Medulla oblongata (tissue), 1 donor: Measurements from ENCODE around the gene BZW1.
A peak's percentile ranks its signal among the peaks of the same experiment; 100 is the strongest.
"Not testable (repeated sequence)": the region's sequence is repeated elsewhere in the genome, so short reads cannot be mapped to it uniquely, and the experiment has no call there.

Source experiments
- DNase-seq: peaks from one replicate; pipeline ENCODE4 v3.0.0-alpha.2; 2015; ENCODE audit errors: extremely low spot score

BZW1 gene

GRCh38 chr2:200791905-200792304 is 19.8 kb upstream of the BZW1 start:
- DNase-seq = no peak

GRCh38 chr2:200794143-200794542 is 17.6 kb upstream of the BZW1 start:
- DNase-seq = no peak

DNA sequence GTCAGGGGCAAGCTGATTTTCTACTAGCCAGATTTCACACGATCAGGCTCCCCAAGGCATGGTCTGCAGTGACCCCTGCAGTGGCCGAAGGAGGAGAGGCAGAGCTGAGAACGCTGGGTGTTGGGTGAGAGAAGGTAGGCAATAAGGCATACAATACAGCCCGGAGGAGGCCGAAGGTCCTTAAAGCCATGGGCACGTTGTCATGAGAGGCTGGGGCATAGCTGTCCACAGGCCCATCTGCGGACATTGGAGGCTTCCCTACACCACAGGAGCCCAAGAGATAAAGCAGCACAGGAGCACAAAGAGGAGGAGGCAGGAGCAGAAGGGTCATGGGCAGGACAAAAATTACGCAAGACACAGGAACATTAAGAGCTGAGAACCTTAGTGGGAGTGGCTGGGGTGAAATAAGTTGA is 16.7 kb upstream of the BZW1 start:
- DNase-seq = no peak

DNA sequence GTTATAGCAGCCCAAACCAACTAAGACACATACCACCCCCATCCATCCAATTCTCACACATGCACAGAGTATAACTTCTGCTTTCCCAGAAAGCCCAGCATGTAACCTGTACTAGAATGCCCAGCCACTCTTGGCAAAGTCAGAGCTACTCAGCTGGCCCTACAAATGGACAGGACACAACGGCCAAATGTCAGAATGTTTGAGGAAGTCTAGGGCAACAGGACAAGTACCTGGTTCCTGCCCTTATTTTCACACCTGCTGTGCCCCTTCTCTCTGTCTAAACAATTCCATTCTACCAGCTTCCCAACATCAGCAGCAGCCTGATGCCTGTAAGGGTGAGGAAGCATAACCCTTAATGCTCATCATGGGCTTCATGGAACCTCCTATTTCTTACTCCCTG is 15.1 kb upstream of the BZW1 start:
- DNase-seq = no peak

- no peak for DNase-seq
Measured at GRCh38 chr2:200797242-200797770, 14.4 kb upstream of the BZW1 start.

GRCh38 chr2:200798514-200798913 is 13.2 kb upstream of the BZW1 start:
- no peak for DNase-seq

- no peak for DNase-seq
Measured at GRCh38 chr2:200800458-200800857, 11.3 kb upstream of the BZW1 start.

- not testable (repeated sequence) for DNase-seq
Measured at GRCh38 chr2:200801431-200801830, 10.3 kb upstream of the BZW1 start.

DNA sequence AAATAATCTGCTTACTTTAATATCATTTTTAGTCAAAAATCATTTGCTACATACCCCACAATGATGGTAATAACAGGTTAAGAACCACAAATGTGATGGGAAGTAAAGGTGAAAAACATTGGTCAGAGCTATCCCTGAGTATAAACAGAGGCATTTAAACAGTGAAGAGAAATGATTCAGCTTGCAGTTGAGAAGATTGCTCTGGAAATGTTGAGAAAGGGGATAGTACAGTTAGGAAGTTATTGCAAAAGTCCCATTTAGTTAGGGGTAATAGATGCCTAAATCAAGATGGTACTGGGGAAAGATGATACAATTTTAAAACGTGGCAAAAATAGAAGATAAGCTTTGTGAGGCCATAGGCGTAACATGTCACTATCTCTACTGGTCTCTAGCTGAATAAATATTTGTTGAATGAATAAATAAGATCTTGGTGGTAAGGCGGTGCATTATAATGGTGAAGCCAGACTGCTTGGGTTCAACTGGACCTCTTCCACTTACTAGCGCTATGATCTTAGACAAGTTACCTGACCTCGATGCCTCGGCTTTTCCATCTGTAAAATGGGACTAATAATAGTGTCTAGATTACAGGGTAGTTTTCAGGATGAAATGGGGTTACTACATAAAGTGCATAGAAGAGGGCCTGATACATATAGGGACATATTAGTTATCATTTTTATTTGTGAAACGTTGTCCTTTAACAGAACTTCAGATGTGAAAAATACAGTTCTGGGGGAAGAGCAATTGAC is 2.0 kb upstream of the BZW1 start:
- no peak for DNase-seq

DNA sequence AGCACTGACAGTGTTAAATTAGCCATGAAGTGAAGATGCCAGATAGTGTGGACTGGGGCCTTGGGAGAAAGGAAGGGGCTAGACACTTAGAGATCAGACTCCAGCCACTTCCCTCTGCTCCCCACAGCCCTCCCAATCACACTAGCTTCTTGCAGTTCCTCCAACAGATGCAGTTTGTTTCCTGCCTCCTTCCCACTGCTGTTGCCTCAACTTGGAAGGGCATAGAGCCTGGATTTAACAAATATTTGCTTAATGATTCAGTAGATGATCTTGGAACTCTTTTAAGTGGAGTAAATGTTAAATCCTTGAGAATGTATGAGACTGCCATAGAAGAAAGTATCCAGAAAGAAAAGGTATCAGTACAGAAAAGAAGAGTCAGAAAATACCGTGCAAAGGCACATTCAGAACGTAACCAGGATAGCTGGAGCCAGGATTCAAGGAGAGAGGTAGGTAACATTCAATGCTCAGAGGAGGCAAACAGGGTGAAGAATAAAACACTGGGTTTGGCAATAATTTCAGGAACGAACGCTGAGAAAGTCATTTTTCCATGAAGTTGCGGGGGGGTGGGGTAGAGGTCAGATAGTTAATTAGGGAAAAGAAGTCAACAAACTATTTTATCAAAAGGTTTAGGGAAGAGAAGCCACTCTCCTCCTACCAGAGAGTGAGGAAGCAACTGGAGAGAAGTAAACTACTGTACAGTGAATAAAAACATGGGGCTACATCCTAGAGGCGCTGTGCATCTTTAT is 1.3 kb upstream of the BZW1 start:
- peak; percentile 33 for DNase-seq

DNA sequence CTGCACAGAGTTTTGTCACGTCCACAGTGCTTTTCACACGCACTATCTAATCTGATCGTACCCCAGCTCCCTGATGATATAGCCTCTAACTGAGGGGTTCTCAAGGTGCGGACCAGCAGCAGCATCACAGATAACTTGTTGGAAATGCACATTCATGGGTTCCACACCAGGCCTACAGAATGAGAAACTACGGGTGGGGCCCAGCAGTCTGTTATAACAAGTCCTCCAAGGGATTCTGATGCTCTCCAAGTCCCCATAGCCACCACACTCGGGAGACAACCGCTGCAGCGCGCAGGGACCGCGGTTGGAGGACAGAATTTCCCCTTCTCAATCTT is 745 bp upstream of the BZW1 start:
- no peak for DNase-seq

DNA sequence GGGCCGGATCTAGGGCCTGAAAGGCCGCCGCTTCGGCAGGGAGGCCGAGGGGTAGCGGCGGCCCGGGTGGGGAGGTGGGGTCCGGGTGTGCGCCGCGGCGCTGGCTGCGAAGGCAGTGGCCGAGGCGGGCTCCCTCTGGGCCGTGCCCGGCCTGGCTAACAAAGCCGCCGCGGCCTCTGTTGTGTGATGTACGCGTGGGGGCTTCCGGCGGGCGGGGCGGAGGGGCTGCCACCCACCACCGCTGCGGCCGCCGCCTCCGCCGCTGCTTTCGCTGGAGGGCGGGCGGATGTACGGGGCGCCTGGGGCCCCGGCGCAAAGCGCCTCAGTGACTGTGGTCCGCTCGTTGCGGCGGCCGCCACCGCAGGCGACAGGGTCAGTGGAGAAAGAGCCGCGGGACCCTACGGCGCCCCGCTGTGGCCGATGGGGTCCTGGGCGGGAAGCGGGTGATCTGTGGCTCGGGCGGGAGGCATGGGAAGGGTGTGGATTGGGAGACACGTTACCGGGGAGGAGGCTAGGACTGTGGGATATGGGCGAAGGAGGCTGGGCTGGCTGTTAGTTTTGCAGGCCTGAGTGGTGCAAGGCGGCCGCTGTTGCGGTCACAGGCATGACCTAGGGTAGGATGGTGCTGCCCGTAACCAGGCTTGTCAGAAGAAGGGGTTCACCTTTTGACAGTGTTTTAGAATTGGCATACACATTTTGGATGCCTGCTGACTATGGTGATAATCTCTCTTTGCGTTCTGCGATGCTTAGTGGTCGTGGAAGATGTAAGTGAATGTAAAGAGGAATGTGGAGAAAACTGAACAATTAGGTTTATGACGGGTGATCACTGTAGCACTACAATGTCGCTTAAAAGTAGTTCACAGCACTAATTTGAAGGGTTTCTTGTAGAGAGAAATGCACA is 662 bp downstream of the BZW1 start:
- DNase-seq = peak; percentile 63

GRCh38 chr2:200814276-200814815 is 2.6 kb downstream of the BZW1 start:
- DNase-seq = no peak

DNA sequence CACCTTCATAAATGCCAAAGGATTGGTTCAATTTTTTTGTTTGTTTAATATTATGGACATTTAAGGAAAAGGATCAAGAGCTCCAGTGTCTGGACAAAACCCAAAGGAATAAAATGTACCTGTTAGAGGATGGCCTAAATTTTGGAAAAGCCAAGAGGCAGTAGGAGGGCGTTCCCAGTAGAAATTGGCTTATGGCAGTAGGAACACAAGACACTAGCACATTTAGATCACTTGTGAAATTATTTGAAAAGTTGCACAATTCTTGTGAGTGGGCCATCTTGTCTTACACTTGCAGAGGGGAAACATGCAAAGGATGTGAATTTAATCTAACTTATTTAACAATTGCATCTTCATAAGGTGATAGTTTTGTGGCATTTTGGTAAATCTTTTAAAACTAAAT is 3.2 kb downstream of the BZW1 start:
- DNase-seq = no peak

GRCh38 chr2:200818732-200819131 is 7.0 kb downstream of the BZW1 start:
- DNase-seq = not testable (repeated sequence)

GRCh38 chr2:200820573-200821234 is 9.0 kb downstream of the BZW1 start:
- no peak for DNase-seq

DNA sequence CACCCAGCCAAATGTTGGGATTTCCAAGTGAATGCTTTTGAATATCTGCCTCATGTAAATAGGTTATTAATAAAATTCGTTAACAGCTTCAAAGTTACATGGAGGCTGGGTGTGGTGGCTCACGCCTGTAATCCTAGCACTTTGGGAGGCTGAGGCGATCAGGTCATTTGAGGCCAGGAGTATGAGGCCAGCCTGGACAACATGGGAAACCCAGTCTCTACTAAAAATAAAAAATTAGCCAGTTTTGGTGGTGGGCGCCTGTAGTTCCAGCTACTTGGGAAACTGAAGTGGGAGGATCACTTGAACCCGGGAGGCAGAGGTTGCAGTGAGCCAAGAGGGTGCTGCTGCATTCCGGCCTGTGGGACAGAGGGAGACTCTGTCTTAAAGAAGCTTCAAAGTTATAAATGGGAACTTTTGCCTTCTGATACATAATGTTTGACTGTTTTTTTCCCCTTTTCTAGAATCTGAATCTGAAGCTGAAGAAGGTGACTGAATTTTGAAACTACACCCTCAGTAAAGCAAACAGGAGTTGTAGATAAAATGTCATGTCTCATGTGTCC is 10.1 kb downstream of the BZW1 start:
- no peak for DNase-seq

GRCh38 chr2:200828104-200828503 is 16.4 kb downstream of the BZW1 start:
- DNase-seq = no peak

- DNase-seq = no peak
Measured at GRCh38 chr2:200828572-200829257, 17.0 kb downstream of the BZW1 start.

DNA sequence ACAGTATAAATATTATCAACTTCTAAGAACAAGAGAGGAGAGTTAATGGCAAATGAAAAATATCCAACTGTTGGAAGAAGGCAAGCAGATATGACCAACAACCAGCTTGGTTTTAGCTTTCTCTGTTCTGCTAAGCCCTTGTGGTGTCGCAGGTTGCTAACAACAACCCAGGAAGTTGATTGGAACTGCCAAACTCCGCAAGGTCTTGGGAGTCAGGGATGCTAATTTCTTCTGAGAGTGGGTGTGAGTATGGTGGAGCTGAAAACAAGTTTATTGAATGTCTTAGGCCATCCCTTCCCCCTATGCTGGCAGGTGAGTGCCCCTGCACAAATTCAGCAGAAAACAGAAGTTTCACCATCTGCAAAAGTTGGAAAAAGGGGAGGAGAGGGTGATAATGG is 17.5 kb downstream of the BZW1 start:
- no peak for DNase-seq
